Measurements from ENCODE around the gene RPL22. TPM values are rescaled to one million over a fixed set of nuclear protein-coding genes. Genes with fewer than 3 reads are reported as not detected.

Gene RPL22
- polyA plus RNA-seq, 1 donor (not counting 4 experiments of a cell fraction or from before 2014, with no cell fraction given): 421 TPM

DNA sequence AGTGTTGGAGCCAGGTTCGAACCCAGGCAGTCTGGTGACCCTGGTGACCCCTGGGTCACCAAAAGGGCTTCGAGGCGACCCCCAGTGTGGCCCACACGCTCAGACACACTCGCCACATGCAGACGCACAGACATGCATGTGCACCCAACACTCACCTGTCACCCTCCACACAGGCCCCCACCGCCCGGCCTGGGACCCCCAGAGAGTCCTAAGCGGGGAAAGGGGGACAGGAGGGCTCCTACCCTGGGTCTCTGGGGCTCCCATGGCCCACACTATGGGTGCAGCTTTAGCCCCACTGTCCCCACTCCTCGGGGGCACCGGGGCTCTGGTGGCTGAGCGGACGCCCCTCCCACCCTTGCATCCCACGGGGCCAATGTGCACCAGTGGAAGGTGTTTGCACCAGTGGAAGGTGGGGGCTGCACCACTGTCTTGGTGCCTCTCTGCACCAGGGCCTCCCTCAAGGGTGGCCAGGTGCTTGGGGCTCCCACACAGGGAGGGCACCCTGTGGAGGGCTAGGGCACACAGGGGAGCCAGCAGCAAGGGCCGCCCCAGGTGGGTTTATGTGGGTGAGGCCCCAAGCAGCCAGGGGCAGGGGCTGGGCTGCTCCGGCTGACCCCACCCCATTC is 29.2 kb downstream of the RPL22 start:
- Histone ChIP-seq H3K9ac (ENCODE audit: control insufficient read depth, extremely low read depth, insufficient read depth, low read length) (no peak overlapping the region), H3K79me2 (ENCODE audit: control insufficient read depth, insufficient read depth, low read length) (no peaks in the 10 kb centered on the region), H3K9me3 (ENCODE audit: control insufficient read depth, low read depth, low read length) (no peaks in the 10 kb centered on the region), H3K27me3 (ENCODE audit: control insufficient read depth, extremely low read depth, insufficient read depth, low read length) (peaks cover 40% of the 10 kb centered on the region), H2AFZ (ENCODE audit: control insufficient read depth, low read length) (no peak overlapping the region), H3K4me1 (ENCODE audit: control insufficient read depth, extremely low read depth, insufficient read depth, low read length) (no peaks in the 10 kb centered on the region), H3K4me3 (ENCODE audit: control insufficient read depth in 2 of 3, extremely low read depth in 1 of 3, insufficient read depth in 2 of 3, low read depth in 1 of 3, low read length in 3 of 3) (no peak overlapping the region), H3K4me2 (ENCODE audit: control insufficient read depth, extremely low read depth, insufficient read depth, low read depth, low read length) (no peak overlapping the region), H4K20me1 (ENCODE audit: control insufficient read depth, extremely low read depth, insufficient read depth, low read length) (no peaks in the 10 kb centered on the region), H3K9me1 (ENCODE audit: control insufficient read depth, extremely low read depth, insufficient read depth, low read length) (no peaks in the 10 kb centered on the region), H3K27ac (ENCODE audit: control insufficient read depth, insufficient read depth, low read length) (no peak overlapping the region), H3K36me3 (ENCODE audit: control insufficient read depth in 2 of 2, extremely low read depth in 1 of 2, insufficient read depth in 2 of 2, low read length in 2 of 2) (no peaks in the 10 kb centered on the region)
- TF ChIP-seq, protein P1, sequence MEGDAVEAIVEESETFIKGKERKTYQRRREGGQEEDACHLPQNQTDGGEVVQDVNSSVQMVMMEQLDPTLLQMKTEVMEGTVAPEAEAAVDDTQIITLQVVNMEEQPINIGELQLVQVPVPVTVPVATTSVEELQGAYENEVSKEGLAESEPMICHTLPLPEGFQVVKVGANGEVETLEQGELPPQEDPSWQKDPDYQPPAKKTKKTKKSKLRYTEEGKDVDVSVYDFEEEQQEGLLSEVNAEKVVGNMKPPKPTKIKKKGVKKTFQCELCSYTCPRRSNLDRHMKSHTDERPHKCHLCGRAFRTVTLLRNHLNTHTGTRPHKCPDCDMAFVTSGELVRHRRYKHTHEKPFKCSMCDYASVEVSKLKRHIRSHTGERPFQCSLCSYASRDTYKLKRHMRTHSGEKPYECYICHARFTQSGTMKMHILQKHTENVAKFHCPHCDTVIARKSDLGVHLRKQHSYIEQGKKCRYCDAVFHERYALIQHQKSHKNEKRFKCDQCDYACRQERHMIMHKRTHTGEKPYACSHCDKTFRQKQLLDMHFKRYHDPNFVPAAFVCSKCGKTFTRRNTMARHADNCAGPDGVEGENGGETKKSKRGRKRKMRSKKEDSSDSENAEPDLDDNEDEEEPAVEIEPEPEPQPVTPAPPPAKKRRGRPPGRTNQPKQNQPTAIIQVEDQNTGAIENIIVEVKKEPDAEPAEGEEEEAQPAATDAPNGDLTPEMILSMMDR (optimal IDR thresholded peaks at IDR 0.05 in 1 of 3, IDR thresholded peaks at IDR 0.05 in 1 of 3, conservative IDR thresholded peaks at IDR 0.05 in 1 of 3; ENCODE audit: extremely low read depth in 1 of 3, insufficient read depth in 2 of 3, low read length in 3 of 3): no peak
- TF ChIP-seq EZH2 (IDR thresholded peaks at IDR 0.05; ENCODE audit: low read length): no peak
- FAIRE-seq (no peak), DNase-seq (ENCODE audit: low read depth, low spot score) (no peak)
- dilution Hi-C loops (cut with MboI; ENCODE audit: extremely low pct_ligation_motif_present, low sequenced_read_pairs): no loop called here

DNA sequence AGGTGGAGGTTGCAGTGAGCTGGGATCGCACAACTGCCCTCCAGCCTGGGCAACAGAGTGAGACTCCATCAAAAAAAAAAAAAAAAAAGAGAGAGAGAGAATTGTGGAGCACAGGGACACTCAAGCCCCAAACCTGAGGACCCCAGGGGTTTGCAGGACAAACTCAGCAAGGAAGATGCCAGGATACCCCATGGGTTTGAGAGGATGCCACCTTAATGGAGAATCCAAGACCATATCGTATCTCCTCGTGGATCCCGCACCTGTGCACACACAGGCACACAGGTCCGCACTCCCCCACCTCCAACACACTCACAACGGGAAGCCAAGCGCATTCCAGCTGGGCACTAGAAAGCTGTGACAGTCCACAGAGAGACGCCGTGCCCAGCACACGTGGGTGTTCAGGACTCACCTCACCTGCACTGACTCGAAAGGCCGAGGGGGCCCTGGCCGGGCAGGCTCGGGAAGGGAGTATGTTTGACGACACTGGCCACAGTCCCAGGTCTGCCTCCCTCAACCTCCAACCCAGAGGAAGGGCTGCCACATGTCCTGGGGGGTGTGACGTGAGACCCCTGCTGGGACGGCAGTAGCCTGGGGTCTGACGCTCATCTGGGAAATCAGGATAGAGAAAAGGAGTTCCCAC is 30.3 kb downstream of the RPL22 start:
- FAIRE-seq: no peak

More for the DNA sequence above, 30.3 kb downstream of the RPL22 start:
- H3K9ac ChIP-seq (ENCODE audit: control insufficient read depth, extremely low read depth, insufficient read depth, low read length): no peak overlapping the region
- H3K27ac ChIP-seq (ENCODE audit: control insufficient read depth, insufficient read depth, low read length): no peak overlapping the region
- H3K4me3 ChIP-seq (ENCODE audit: control insufficient read depth in 2 of 3, extremely low read depth in 1 of 3, insufficient read depth in 2 of 3, low read depth in 1 of 3, low read length in 3 of 3): no peak overlapping the region
- H3K36me3 ChIP-seq (ENCODE audit: control insufficient read depth in 2 of 2, extremely low read depth in 1 of 2, insufficient read depth in 2 of 2, low read length in 2 of 2): no peaks in the 10 kb centered on the region
- H3K9me3 ChIP-seq (ENCODE audit: control insufficient read depth, low read depth, low read length): no peaks in the 10 kb centered on the region
- peaks cover 42% of the 10 kb centered on the region for H3K27me3 ChIP-seq (ENCODE audit: control insufficient read depth, extremely low read depth, insufficient read depth, low read length)
- DNase-seq (ENCODE audit: low read depth, low spot score): no peak
- dilution Hi-C loops (cut with MboI; ENCODE audit: extremely low pct_ligation_motif_present, low sequenced_read_pairs): no loop called here
- no peaks in the 10 kb centered on the region for H3K4me1 ChIP-seq (ENCODE audit: control insufficient read depth, extremely low read depth, insufficient read depth, low read length)
- no peaks in the 10 kb centered on the region for H4K20me1 ChIP-seq (ENCODE audit: control insufficient read depth, extremely low read depth, insufficient read depth, low read length)
- no peak overlapping the region for H2AFZ ChIP-seq (ENCODE audit: control insufficient read depth, low read length)
- no peaks in the 10 kb centered on the region for H3K9me1 ChIP-seq (ENCODE audit: control insufficient read depth, extremely low read depth, insufficient read depth, low read length)
- TF ChIP-seq, protein P1 (optimal IDR thresholded peaks at IDR 0.05 in 1 of 3, IDR thresholded peaks at IDR 0.05 in 1 of 3, conservative IDR thresholded peaks at IDR 0.05 in 1 of 3; ENCODE audit: extremely low read depth in 1 of 3, insufficient read depth in 2 of 3, low read length in 3 of 3): no peak
- no peak for TF ChIP-seq EZH2 (IDR thresholded peaks at IDR 0.05; ENCODE audit: low read length)
- H3K79me2 ChIP-seq (ENCODE audit: control insufficient read depth, insufficient read depth, low read length): no peaks in the 10 kb centered on the region
- H3K4me2 ChIP-seq (ENCODE audit: control insufficient read depth, extremely low read depth, insufficient read depth, low read depth, low read length): no peak overlapping the region

All from keratinocyte (primary cell).